Measurements from ENCODE around the gene SHISA9. TPM values are rescaled to one million over a fixed set of nuclear protein-coding genes. Genes with fewer than 3 reads are reported as not detected.

Gene SHISA9
- total RNA-seq, 2 donors from 2014 or later, result 1.8 to 4.6 TPM

DNA sequence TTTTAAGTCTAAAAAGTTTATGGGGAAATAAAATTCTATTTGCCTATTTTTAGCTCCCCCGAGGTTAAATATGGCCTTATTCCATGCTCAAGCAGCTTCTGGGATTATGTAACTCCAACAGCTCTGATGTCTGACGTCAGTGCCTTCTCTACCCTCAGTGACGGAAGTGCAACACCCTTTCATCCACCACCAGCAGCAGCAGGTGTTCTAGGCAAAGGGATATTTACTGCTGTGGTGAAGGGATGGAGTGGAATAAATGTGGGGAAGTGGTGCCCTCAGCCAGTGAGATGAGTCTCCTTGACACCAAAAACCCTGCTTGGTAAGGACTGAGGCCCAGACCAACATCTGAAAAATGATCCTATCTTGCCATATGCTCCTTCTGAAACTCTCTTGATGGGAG is 247.4 kb downstream of the SHISA9 start:
- H3K4me3 ChIP-seq, result no peak overlapping the region
- no peaks in the 10 kb centered on the region for H3K36me3 ChIP-seq (replicated peaks in 1 of 2; ENCODE audit: insufficient read depth in 1 of 2, low read depth in 2 of 2)
- H3K9me3 ChIP-seq, result no peaks in the 10 kb centered on the region
- no peak overlapping the region for H3K27ac ChIP-seq
- intact Hi-C loops (cut with DNase I), result no loop called here
- no peak for ATAC-seq
- 53 to 66% methylated on average over 3 of the region's 3 CpGs for WGBS, 2 donors
- H3K4me1 ChIP-seq, result no peaks in the 10 kb centered on the region
- H3K27me3 ChIP-seq, result no peaks in the 10 kb centered on the region
- no peak for TF ChIP-seq POLR2A (IDR thresholded peaks at IDR 0.05)
- TF ChIP-seq, protein P1, sequence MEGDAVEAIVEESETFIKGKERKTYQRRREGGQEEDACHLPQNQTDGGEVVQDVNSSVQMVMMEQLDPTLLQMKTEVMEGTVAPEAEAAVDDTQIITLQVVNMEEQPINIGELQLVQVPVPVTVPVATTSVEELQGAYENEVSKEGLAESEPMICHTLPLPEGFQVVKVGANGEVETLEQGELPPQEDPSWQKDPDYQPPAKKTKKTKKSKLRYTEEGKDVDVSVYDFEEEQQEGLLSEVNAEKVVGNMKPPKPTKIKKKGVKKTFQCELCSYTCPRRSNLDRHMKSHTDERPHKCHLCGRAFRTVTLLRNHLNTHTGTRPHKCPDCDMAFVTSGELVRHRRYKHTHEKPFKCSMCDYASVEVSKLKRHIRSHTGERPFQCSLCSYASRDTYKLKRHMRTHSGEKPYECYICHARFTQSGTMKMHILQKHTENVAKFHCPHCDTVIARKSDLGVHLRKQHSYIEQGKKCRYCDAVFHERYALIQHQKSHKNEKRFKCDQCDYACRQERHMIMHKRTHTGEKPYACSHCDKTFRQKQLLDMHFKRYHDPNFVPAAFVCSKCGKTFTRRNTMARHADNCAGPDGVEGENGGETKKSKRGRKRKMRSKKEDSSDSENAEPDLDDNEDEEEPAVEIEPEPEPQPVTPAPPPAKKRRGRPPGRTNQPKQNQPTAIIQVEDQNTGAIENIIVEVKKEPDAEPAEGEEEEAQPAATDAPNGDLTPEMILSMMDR (IDR thresholded peaks at IDR 0.05), result no peak
- DNase-seq, result no peak

DNA sequence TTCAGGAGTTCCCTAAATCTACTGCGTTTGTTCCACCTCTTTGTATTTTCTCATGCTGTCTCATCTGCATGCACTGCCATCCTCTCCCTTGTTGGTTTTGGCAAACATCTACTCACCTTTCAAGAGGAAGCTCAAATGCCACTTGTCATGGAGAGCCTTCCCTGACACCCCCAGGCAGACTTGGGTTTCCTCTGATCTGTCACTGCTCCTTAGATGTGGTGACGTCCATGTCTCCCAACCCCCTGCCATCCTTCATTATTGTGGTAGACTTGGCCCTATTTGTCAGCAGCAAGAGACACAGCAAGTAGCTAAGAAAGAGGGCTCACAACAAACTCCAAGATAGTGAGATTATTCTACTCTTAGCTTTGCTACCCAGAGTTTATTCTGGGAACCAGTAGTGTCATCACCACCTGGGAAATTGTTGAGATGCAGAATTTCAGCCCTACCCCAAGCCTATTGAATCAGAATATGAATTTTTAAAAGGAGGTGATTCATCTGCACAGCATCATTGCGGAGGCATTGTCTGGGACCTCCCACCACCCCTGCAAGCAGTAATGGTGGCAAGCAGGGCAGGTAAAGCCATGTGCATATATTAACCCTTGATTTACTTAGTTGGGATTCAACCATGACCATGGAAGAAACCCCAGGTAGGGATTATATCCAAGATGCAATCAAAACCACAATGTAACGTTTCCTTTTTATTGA is 248.9 kb downstream of the SHISA9 start:
- no peaks in the 10 kb centered on the region for H3K9me3 ChIP-seq
- no peak overlapping the region for H3K27ac ChIP-seq
- ATAC-seq (no peak), DNase-seq (no peak)
- no peaks in the 10 kb centered on the region for H3K27me3 ChIP-seq
- TF ChIP-seq, protein P1 (IDR thresholded peaks at IDR 0.05), result no peak
- no peak for TF ChIP-seq POLR2A (IDR thresholded peaks at IDR 0.05)
- no peaks in the 10 kb centered on the region for H3K4me1 ChIP-seq
- H3K4me3 ChIP-seq, result no peak overlapping the region
- H3K36me3 ChIP-seq (replicated peaks in 1 of 2; ENCODE audit: insufficient read depth in 1 of 2, low read depth in 2 of 2), result no peaks in the 10 kb centered on the region
- 58 to 59% methylated on average over 4 of the region's 4 CpGs for WGBS, 2 donors
- intact Hi-C loops (cut with DNase I), result no loop called here

DNA sequence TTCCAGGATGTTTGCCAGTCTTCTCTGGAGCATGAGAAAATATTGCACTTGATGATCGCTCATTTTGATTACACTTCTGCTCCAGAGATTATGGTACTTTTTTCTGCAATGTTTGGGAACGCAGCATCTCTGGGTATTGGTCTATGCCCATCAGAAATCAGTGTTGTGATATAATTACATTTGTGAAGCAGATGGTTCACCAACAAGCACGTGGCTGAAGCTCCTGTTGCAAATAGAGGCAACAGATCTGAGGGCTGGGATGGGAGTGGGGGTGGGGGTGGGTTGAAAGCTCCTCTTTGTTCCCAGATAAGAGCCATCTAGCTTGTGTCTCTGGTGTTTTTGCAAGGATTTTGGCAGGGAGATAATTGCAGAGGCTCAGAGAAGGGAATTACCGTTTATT is 252.3 kb downstream of the SHISA9 start:
- H3K36me3 ChIP-seq (replicated peaks in 1 of 2; ENCODE audit: insufficient read depth in 1 of 2, low read depth in 2 of 2), result no peaks in the 10 kb centered on the region
- intact Hi-C loops (cut with DNase I), result no loop called here
- no peak for DNase-seq
- 47 to 56% methylated on average over 4 of the region's 4 CpGs for WGBS, 2 donors
- TF ChIP-seq, protein P1 (IDR thresholded peaks at IDR 0.05), result no peak
- H3K4me1 ChIP-seq, result no peaks in the 10 kb centered on the region
- H3K27me3 ChIP-seq, result no peaks in the 10 kb centered on the region
- no peak overlapping the region for H3K4me3 ChIP-seq
- H3K27ac ChIP-seq, result no peak overlapping the region
- ATAC-seq, result no peak
- no peaks in the 10 kb centered on the region for H3K9me3 ChIP-seq

DNA sequence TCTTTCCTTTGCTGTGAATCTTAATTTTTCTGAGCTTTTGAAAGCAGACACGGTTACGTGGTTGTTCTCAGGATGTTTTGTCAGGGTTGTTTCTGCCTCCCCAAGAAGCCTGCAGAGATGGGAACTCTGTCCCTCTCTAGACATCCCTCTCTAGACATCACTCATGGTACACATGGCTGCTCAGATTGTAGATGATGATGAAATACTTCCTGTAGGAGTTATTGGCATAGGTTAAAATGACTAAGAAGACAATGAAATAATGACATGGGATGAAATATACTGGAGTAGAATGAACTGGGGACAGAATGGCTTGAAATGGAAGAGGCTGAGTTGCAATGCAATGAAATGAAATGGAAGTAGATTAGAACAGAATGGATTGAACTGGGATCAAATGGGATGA is 253.4 kb downstream of the SHISA9 start:
- Histone ChIP-seq H3K36me3 (replicated peaks in 1 of 2; ENCODE audit: insufficient read depth in 1 of 2, low read depth in 2 of 2) (no peaks in the 10 kb centered on the region), H3K9me3 (no peaks in the 10 kb centered on the region), H3K4me1 (no peaks in the 10 kb centered on the region), H3K4me3 (no peak overlapping the region), H3K27ac (no peak overlapping the region), H3K27me3 (no peaks in the 10 kb centered on the region)
- DNase-seq (no peak), ATAC-seq (no peak)
- 58 to 60% methylated on average over 2 of the region's 2 CpGs for WGBS, 2 donors
- intact Hi-C loops (cut with DNase I), result no loop called here
- TF ChIP-seq, protein P1 (IDR thresholded peaks at IDR 0.05), result no peak
- no peak for TF ChIP-seq POLR2A (IDR thresholded peaks at IDR 0.05)

DNA sequence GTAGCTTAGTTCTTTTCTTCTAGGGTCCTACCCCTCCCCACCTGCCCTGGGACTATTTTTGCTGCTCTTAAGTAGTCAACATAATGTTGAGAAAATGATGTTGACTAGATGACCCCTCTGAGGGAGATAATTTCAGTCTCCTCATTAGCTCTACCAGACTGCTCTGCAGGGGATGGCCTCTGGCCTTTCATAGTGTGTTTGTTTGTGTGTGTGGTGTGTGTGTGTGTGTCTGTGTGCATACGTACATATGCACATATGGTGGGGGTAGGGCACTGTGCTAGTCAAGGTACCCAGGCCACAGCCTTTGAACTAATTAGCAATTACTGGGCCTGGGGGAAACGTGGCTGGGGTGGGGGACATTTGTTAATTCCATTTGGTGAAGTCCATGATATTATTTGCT is 254.0 kb downstream of the SHISA9 start:
- no peaks in the 10 kb centered on the region for H3K9me3 ChIP-seq
- DNase-seq (no peak), ATAC-seq (no peak)
- no peaks in the 10 kb centered on the region for H3K4me1 ChIP-seq
- H3K36me3 ChIP-seq (replicated peaks in 1 of 2; ENCODE audit: insufficient read depth in 1 of 2, low read depth in 2 of 2), result no peaks in the 10 kb centered on the region
- no peak overlapping the region for H3K4me3 ChIP-seq
- 37 to 44% methylated on average over 2 of the region's 2 CpGs for WGBS, 2 donors
- intact Hi-C loops (cut with DNase I), result no loop called here
- no peaks in the 10 kb centered on the region for H3K27me3 ChIP-seq
- TF ChIP-seq, protein P1 (IDR thresholded peaks at IDR 0.05), result no peak
- no peak for TF ChIP-seq POLR2A (IDR thresholded peaks at IDR 0.05)
- no peak overlapping the region for H3K27ac ChIP-seq
